SK-N-DZ (cell line): ENCODE data around the gene LDHAL6A. TPM values are rescaled to one million over a fixed set of nuclear protein-coding genes. Genes with fewer than 3 reads are reported as not detected.
"Not testable (repeated sequence)": the region's sequence is repeated elsewhere in the genome, so short reads cannot be mapped to it uniquely, and the experiment has no call there.

ENCODE experiments used
- DNase-seq: peaks from one replicate; pipeline ENCODE4 v3.0.0-alpha.2; 2015; ENCODE audit warnings: low spot score
- polyA plus RNA-seq, 2 experiments: library from polyadenylated mRNA; depleted of rRNA; stranded (reverse); fragments of >200 nt; gene quantifications; 2 replicates each; pipeline ENCODE4 v1.2.3, GENCODE V29; 2014

LDHAL6A gene
- polyA plus RNA-seq (2014; cell fraction: cytosol; rRNA removed) = 6.2 and 7.7 TPM in 2 replicates
- polyA plus RNA-seq (2014; cell fraction: nucleus; rRNA removed) = 7.1 and 7.5 TPM in 2 replicates

DNA sequence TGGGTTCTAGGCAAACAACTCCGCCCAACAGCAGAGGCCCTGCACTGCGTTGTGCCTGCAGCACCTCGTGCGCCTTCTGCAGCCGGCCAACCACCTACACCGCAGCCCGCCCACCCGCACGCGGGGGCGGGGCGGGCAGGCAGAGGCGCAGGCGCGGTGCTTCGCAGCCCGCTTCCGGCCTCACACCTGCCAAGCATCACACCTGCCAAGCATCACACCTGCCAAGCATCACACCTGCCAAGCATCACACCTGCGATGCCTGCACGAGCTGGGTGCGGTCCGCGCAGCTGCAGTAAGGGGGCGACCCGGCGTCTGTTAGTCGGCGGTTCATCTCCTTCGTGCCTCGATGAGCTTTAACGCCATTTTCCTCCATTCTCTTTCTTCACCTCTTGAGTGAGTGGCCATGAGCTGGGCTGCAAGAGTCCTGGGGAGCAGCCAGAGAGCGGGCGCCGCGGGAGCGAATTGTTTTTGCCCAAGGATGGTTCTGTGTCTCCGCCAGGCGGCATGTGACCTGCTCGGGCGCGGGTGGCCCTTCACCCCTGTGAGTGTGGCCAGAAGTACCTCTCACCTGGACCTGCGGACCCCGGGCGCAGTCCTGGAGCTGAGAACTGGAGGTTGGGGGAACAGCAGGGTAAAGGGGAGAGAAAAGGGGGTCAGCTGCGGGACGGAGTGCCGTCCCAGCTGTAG, at the start of gene LDHAL6A:
LDHAL6A (plus strand) TSS at position 171 of the 687 bp plus-strand sequence. CDS start 825 bp downstream, outside the sequence.
- peak; percentile 61 for DNase-seq

DNA sequence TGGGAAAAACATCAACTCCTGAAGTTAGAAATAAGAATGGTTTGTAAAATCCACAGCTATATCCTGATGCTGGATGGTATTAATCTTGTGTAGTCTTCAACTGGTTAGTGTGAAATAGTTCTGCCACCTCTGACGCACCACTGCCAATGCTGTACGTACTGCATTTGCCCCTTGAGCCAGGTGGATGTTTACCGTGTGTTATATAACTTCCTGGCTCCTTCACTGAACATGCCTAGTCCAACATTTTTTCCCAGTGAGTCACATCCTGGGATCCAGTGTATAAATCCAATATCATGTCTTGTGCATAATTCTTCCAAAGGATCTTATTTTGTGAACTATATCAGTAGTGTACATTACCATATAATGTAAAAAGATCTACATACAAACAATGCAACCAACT, 48.3 kb upstream of the LDHAL6A start:
- DNase-seq = not testable (repeated sequence)

DNA sequence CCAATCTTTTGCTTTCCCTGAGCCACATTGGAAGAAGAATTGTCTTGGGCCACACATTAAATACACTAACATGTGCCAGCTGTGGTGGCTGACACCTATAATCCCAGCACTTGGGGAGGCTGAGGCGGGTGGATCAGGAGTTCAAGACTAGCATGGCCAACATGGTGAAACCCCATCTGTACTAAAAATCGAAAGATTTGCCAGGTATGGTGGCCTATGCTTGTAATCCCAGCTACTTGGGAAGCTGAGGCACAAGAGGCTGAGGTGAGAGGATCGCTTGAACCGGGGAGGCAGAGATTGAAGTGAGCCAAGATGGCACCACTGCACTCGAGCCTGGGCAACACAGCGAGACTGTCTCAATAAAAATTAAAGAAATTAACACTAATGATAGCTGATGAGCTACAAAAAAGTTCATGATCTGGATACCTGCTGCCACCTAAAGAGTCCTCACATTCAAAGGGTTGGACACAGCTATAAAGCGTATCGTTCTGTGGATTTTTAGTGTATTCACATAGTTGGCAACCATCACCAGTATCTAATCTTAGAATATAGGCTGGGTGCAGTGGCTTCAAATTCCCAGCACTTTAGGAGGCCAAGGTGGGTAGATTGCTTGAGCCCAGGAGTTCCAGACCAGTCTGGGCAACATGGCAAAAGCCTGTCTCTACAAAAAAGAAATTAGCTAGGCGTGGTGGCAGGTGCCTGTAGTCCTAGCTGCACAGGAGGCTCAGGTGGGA, 46.9 kb upstream of the LDHAL6A start:
- no peak for DNase-seq

DNA sequence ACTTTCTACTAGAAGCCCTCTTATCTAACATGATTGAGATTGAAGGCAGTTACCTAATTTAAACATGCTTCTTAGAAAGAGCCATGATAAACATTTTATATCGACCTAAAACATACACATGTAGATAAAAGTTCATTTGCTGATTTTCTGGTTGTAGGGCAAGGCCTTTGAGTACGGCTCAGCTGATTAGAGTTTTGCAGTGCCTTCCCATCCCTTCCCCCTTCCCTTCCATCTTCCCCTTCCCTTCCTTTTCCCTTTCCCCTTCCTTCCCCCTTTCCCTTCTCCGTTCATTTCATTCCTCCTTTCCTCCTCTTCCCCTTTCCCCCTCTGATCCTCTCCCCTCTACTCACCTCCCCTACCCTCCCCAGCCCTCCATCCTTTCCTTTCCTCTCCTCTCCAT, 39.2 kb upstream of the LDHAL6A start:
- DNase-seq = no peak

DNA sequence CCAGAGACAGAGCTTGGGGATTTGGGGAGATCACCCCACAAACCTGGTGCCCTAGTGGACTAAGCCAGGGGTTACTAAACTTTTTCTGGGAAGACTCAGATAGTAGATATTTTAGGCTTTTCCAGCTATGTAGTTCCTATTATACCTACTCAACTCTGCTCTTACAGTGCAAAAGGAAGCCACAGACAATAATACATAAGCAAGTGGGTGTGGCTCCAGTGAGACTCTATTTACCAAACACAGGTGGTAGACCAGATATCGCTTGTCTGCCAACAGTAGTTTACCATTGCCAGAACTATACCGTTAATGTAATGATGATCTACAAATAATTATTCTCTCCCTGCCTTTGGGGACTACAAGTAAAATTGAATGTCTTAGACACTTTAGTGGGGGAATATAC, 36.6 kb upstream of the LDHAL6A start:
- no peak for DNase-seq

DNA sequence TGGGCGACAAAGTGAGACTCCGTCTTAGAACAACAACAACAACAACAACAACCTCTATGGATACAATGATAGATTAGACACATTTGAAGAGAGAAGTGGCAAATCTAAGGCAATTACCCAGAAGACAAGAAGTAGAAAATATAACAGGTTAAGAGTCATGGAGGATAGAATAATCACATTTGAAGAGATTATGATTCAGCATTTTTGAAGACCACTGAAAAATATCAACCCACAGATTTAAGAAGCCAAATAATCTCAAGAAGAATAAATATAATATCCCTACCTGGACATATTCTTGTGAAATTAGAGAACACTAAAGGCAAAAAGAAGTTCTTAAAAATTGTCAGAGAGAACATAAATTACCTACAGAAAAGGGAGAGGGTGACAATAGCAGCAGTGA, 35.6 kb upstream of the LDHAL6A start:
- DNase-seq = no peak

DNA sequence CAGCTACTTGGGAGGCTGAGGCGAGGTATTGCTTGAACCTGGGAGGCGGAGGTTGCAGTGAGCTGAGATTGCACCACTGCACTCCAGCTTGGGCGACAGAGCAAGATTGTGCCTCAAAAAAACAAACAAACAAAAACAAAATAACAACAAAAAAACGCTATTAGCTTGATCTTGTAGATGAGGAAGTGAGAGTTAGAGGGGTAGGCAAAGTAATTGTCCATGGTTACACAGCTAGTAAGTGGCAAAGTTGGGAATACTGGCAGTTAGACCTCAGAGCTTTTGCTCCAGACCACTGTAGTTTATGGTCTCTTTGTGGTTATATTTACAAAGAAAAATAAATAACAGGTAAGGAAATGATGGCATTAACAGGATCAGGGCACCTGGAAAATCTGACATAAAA, 28.4 kb upstream of the LDHAL6A start:
- DNase-seq = no peak

DNA sequence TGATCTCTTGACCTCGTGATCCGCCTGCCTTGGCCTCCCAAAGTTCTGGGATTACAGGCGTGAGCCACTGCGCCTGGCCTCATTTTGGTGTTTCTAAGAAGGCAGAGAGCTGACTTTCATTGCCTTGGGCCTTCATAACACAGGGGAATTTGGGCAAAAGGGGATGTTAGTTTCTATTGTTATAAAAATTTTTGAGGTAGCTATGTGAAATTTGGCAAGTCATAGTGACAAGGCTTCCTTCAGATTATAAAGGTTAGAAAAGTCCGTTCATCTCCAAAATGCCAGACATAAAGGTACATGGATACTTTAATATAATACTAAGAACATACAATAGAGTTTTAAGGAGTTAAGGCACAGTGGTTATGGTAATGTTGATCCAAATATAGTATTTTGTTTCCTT, 26.3 kb upstream of the LDHAL6A start:
- no peak for DNase-seq

DNA sequence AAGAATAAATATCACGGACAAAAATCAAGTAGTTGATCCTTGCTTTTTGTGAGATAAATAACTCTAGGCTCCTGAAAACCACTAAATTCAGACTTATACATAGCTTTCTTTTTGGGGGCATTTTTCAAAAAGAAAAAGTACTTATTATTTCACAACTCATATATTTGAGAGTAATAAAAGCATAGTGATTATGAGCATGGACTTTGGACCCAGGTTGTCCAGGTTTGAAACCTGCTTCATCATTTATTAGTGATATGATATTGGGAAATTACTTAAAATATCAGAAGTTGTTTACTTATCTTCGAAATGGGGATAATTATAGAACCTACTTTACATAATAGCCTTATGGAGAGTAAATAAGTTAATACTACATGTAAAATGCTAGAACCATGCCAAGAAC, 17.0 kb upstream of the LDHAL6A start:
- no peak for DNase-seq

DNA sequence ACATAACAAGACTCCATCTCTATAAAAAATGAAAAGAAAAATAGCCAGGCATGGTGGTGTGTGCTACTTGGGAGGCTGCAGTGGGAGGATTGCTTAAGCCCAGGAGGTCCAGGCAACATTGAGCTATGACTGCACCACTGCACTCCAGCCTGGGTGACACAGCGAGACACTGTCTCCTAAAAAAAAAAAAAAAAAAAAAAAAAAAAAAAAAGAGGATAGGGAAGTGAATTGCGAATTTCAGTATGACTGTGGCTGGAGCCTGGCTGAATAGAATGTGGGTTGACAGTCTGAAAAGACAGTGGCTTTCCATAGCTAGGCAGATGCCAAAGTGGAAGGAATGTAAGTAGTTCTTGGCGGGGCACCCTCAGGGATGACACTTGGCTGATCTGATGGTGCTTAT, 6.4 kb upstream of the LDHAL6A start:
- no peak for DNase-seq

DNA sequence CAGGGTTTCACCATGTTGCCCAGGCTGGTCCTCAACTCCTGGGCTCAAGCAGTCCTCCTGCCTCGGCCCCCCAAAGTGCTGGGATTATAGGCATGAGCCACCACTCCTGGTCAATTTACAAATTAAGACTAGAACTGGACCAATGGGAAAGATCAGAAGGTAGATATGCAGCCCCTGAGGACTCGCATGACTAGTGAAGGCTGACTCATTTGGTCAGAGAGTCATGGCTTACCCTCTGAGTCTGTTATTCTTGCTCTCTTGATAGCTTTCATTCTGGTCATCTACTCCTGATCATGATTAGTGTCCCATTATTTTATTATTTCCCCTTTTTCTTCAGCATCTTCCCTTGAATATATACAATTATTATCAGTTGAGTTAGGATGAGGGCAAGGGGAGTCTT, 2.7 kb upstream of the LDHAL6A start:
- peak; percentile 9 for DNase-seq

DNA sequence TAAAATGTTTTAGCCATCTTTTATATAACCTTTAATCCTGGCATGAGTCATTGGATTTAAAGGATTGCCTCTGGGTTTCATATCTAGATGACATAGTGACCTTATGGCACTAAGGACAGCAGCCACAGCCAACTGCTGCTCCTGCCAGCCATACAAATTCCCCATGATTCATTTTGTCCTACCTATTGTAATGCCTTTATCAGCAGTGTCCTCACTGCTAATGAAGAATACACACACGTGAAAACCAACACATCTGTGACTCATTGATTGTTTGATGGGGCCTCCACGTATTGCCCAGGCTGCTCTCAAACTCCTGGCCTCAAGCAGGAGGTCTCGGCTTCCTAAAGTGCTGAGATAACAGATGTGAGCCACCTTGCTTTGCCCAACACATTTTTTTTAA, 1.8 kb downstream of the LDHAL6A start:
- no peak for DNase-seq

DNA sequence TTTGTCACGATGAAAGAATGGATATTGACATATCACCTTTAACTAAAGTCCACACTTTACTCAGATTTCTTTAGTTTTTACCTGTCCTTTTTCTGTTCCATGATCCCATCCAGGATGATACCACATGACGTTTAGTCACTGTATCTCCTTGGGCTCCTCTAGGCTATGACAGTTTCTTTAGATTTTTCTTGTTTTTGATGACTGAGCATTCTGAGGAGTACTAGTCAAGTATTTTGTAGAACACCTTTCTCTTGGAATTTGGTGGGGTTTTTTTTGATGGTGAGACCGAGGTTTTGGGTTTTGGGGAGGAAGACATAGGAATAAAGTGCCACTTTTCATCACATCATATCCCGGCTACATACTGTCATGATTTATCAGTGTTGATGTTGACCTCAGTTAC, 4.0 kb downstream of the LDHAL6A start:
- no peak for DNase-seq

DNA sequence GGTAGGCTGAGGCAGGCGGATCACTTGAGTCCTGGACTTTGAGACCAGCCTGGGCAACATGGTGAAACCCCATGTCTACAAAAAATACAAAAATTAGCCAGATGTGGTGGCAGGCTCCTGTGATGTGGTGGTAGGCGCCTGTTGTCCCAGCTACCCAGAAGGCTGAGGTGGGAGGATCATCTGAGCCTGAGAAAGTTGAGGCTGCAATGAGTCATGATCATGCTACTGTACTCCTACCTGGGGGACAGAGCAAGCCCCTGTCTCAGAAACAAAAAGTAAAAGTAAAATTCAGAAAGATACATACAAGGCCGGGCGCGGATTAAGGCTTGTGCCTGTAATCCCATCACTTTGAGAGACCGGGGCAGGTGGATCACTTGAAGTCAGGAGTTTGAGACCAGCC, 6.3 kb downstream of the LDHAL6A start:
- no peak for DNase-seq

DNA sequence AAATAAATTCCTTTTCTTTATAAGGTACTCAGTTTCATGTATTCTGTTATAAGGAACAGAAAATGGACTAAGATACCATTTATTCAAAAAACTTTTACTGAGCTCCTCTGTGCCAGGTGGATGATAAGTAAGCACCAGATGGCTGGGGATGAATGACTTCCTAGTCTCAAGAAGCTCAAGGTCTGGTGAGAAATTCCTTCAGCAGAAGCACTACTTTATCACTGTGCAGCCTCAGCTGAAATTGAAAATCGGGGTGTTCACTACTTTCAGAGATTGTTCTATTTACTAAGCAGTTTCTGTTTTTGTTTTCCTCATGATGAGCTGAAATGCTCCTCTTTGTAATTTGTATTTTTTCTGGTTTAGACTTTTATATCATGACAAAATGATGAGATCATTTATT, 7.8 kb downstream of the LDHAL6A start:
- DNase-seq = no peak

DNA sequence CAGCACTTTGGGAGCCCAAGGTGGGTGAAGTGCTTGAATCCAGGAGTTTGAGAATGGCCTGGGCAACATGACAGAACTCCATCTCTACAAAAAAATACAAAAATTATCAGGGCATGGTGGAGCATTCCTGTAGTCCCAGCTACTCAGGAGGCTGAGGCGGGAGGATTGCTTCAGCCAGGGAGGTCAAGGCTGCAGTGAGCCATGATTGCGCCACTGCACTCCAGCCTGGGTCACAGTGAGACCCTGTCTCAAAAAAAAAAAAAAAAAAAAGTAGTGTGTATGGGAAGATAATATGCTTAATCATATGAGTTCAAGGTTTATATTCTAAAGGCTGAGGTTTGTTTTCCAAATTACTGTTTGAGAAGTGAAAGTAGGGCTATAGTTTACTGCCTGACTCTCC, 10.7 kb downstream of the LDHAL6A start:
- no peak for DNase-seq

DNA sequence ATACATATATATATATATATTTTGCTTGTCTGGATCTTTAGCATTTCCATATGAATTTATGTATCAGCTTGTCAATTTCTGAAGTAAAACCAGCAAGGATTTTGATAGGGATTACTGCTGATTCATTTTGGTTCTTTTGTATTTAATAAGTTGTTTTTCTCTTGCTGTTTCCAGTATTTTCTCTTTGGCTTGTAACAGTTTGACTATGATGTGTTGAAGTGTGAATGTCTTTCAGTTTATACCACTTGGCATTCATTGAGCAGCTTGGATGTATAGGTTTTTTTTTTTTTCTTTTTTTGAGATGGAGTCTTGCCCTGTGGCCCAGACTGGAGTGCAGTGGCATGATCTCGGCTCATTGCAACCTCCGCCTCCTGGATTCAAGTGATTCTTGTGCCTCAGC, 12.4 kb downstream of the LDHAL6A start:
- DNase-seq = no peak

DNA sequence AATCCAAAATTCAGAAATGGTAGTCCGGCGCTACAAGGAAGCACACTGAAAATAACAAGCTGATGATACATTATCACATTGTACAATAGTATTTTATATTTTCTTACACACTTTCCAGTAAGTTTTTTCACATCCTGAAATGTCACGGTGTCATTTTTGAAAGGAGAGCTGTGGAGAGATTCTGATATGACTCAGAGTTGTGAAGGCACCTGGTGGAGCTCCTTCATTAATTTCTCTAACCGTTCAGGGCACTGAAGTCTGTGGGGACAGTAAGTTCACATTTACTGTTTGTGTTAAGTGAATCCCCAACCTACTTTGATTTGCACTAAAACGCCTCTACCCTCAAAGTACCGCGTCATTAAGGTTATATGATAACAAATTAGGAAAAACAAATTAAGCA, 13.3 kb downstream of the LDHAL6A start:
- no peak for DNase-seq

DNA sequence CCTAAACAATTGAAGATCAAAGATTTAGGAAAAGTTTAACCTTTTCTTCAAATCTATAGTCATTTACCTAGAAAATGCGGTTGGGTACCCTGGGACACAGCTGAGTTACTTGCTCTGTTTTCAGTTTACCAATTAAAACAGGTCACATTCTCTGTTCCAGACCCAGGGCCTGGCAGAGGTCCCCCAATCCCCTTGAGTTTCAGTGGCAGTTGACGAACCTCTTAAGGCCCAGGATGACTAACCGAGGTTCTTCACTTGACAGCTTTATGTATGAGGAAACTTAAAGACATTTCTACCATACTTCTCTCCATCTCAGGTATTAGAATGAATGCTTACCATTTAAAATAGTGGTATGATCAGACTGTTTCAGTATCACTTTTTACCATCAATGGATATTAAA, 16.3 kb downstream of the LDHAL6A start:
- no peak for DNase-seq

DNA sequence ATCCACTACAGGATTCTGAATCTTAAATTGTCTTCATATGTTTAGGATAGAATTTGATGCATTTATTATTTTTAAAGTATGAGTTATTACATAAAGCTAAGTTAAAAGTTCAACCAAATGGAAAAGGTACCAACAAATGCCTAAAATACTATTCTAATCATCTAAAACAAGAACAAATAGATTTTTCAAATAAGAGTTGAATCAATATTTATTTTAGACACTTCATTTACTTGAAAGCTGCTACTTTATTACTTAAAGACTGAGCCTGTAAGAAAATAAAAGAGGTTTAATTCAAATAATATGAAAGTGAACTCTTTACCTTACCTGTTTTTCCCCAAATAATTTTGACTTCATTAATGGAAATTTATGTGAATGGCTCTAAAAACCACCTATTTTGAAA, 16.9 kb downstream of the LDHAL6A start:
- no peak for DNase-seq

DNA sequence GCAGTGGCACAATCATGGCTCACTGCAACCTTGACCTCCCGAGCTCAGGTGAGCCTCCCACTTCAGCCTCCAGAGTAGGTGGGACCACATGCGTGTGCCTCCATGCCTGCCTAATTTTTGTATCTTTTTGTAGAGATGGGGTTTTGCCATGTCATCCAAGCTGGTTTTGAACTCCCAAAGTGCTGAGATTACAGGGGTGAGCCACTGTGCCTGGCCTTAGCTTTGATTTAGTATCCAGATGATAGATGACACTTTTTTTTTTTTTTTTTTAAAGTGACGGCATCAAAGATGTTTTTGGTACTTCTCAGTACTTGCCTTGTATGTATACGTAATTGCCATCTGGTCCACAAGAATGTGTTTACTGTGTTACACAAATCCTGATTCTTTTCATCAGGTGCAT, 23.4 kb downstream of the LDHAL6A start:
- no peak for DNase-seq

DNA sequence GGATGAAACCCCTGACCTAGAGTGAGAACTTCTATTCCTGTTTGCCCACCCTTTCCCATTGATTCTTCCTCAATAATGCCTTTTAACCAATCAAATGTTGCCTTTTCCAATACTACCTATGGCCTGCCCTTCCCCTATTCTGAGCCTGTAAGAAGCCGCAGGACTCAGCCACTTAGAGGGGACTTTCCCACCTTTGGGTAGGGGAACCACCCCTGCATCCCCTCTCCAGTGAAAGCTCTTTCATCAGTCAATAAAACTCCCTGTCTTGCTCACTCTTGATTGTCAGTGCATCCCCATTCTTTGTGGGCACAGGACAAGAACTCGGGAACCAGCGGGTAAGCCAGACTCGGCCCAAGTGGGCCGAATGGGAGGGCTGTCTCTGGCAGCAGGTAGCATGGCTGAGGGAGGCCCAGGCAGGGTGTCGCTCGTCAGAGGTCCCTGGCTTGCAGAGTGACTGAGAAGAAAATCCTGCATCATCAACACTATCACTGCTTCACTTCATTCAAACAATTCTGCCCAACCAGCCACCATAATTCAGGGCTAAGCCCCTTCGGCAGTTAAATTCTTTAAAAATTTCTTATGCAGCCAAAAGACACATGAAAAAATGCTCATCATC, 30.4 kb downstream of the LDHAL6A start:
- DNase-seq = no peak

DNA sequence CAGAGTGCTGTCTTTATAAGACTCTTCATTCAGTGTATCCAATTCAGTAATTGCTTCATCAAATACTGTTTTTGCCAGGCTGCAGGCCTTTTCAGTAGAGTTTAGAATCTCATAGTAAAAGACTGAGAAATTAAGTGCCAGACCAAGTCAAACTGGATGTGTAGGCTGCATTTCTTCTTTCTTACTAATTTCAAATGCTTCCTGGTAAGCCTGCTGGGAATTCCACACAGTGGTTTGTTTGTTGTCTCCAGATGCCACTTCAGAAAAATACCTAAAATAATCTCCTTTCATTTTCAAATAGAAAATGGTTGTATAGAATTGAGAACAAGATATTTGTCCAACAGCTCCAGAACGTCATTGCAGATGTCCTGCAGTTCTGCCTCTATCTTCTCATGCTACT, 34.7 kb downstream of the LDHAL6A start:
- DNase-seq = no peak
